ENCODE measurements around the gene RBBP5. TPM values are rescaled to one million over a fixed set of nuclear protein-coding genes. Genes with fewer than 3 reads are reported as not detected.

Gene RBBP5
- total and polyA plus RNA-seq, 2 of the 4 experiments (the other 2 are of a cell fraction), result 7.3 to 37.5 TPM

GRCh38 chr1:205068457-205069040, 53.2 kb downstream of the RBBP5 start:
- dilution Hi-C loops (cut with HindIII; ENCODE audit: low sequenced_read_pairs, unreplicated experiment), result no loop called here
- POLR2A ChIA-PET (ENCODE audit: unreplicated experiment), result no interaction called here
- ATAC-seq (ENCODE audit: low read depth) (no peak), DNase-seq (peak; percentile 30)
- Histone ChIP-seq H2AK5ac (ENCODE audit: low read depth, low read length) (no peak overlapping the region), H4K8ac (ENCODE audit: low read depth in 2 of 2, low read length in 2 of 2) (no peak overlapping the region), H3K27ac (ENCODE audit: insufficient read depth, low read length) (no peak overlapping the region), H2BK120ac (ENCODE audit: low read depth, low read length) (no peak overlapping the region), H2BK5ac (ENCODE audit: low read depth, low read length, poor library complexity, severe bottlenecking) (no peak overlapping the region), H2BK20ac (ENCODE audit: low read depth, low read length) (no peak overlapping the region), H3K4me3 (ENCODE audit: insufficient read depth, low read depth, low read length) (no peak overlapping the region), H3K4me1 (ENCODE audit: control insufficient read depth, insufficient read depth, low read length) (no peaks in the 10 kb centered on the region), H3K9me1 (ENCODE audit: insufficient read depth, low read length) (no peaks in the 10 kb centered on the region; the same call in 1 of the 2 replicates), H3K9ac (ENCODE audit: low read depth, low read length) (no peak overlapping the region), H4K20me1 (ENCODE audit: insufficient read depth, low read length) (no peaks in the 10 kb centered on the region), H3K79me1 (ENCODE audit: low read depth in 1 of 2, low read length in 2 of 2) (no peaks in the 10 kb centered on the region), H4K5ac (ENCODE audit: low read depth, low read length) (no peak overlapping the region), H3K18ac (ENCODE audit: low read depth, low read length) (no peak overlapping the region), H3K14ac (replicated peaks; ENCODE audit: low read depth, low read length) (no peak overlapping the region), H2AFZ (replicated peaks; ENCODE audit: low read length, poor library complexity) (no peak overlapping the region), H3K23ac (ENCODE audit: low read depth, low read length) (no peak overlapping the region), H2AK9ac (replicated peaks; ENCODE audit: low read depth, low read length, poor library complexity) (no peak overlapping the region), H4K91ac (ENCODE audit: insufficient read depth, low read depth, low read length) (no peak overlapping the region), H2BK15ac (ENCODE audit: low read depth, low read length) (no peak overlapping the region), H3K9me3 (ENCODE audit: control insufficient read depth, insufficient read depth, low read length) (no peaks in the 10 kb centered on the region), H3K56ac (ENCODE audit: extremely low read depth, insufficient read depth, low read length) (no peak overlapping the region), H3K27me3 (ENCODE audit: control insufficient read depth, insufficient read depth, low read length) (peaks cover 6% of the 10 kb centered on the region), H3K4me2 (ENCODE audit: low read depth, low read length) (no peak overlapping the region), H3K4ac (ENCODE audit: low read depth, low read length) (no peak overlapping the region), H3K36me3 (ENCODE audit: control insufficient read depth, insufficient read depth, low read length) (no peaks in the 10 kb centered on the region)
- BruUV-seq (replicated peaks), result no TSS peak
- TF ChIP-seq MXI1 (IDR thresholded peaks at IDR 0.05; ENCODE audit: borderline replicate concordance, low read depth, low read length), result no peak
- TF ChIP-seq ELK1 (IDR thresholded peaks at IDR 0.05; ENCODE audit: borderline replicate concordance, low read depth, low read length), result no peak
- no peak for TF ChIP-seq CEBPB (IDR thresholded peaks at IDR 0.05; ENCODE audit: low read depth, low read length)
- TF ChIP-seq MAZ (IDR thresholded peaks at IDR 0.05; ENCODE audit: borderline replicate concordance, low read depth, low read length), result no peak
- no peak for TF ChIP-seq RFX5 (IDR thresholded peaks at IDR 0.05; ENCODE audit: low read depth, low read length)
- no CpG with 5 or more reads among the region's 2 CpGs for WGBS, 2 experiments (ENCODE audit: extremely low coverage in 2 of 2, insufficient read length in 1 of 2)
- in situ Hi-C loops (cut with MboI; ENCODE audit: low sequenced_read_pairs), result no loop called here
- intact Hi-C loops (cut with micrococcal nuclease), result no loop called here
- CTCF ChIA-PET, result no interaction called here

All from IMR-90 (cell line).